Measurements from ENCODE around the gene PJA1. TPM values are rescaled to one million over a fixed set of nuclear protein-coding genes. Genes with fewer than 3 reads are reported as not detected.

PJA1 gene
- total and polyA plus RNA-seq, 2 experiments from 2014 or later: 49.1 to 57.0 TPM

DNA sequence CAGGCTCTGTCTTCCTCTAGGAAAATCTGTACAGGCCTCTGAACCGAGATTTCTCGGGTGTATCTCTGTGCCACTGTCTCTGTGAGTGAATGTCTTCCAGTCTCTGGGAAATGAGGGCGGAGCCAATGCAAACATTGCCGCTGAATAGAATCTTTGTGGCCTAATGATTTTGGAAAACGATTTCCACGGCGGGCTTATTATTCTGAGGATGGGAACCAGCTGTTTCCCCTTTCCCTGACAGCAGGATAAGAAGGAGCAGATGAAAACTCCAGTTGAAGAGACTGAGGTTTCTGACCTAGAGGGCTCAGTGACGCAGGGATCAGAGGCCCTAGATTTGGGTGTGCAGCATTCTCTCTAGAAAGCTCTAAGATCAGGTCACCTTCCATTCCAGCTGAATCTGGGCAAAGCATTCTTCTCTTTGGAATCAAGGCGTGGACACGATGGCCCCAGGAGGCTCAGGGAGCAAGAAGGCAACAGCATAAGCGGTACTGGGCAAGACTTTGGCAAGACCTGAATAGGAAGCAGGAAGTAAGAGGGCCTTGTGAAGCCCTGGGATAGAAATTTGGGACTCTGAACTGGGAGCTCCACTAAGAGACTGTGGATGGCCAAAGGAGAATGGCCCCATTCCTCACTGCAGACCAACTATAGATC lies 47.3 kb downstream of the PJA1 start:
- H3K27ac ChIP-seq: no peak overlapping the region
- no peak overlapping the region for H3K4me3 ChIP-seq
- no peaks in the 10 kb centered on the region for H3K36me3 ChIP-seq (replicated peaks; ENCODE audit: insufficient read depth, low read depth)
- WGBS (ENCODE audit: low lambda C conversion rate, missing lambda C conversion rate): 65% methylated on average over 11 of the region's 11 CpGs
- H3K9me2 ChIP-seq (replicated peaks; ENCODE audit: insufficient read depth): no peaks in the 10 kb centered on the region
- H4K20me1 ChIP-seq (ENCODE audit: insufficient read depth, poor library complexity, severe bottlenecking): no peaks in the 10 kb centered on the region
- no peaks in the 10 kb centered on the region for H3K4me1 ChIP-seq (ENCODE audit: insufficient read depth)
- H3K9me3 ChIP-seq (ENCODE audit: low read depth): no peaks in the 10 kb centered on the region
- no peak overlapping the region for H2AFZ ChIP-seq
- no peaks in the 10 kb centered on the region for H3K27me3 ChIP-seq
- no peak overlapping the region for H3K4me2 ChIP-seq
- no peaks in the 10 kb centered on the region for H3K79me2 ChIP-seq
- no peak for DNase-seq (ENCODE audit: low spot score)
- TF ChIP-seq EZH2 (IDR thresholded peaks at IDR 0.05; ENCODE audit: borderline replicate concordance) (no peak), EZH2phosphoT487 (IDR thresholded peaks at IDR 0.05; ENCODE audit: low read depth, severe bottlenecking, unreplicated experiment) (no peak)
- TF ChIP-seq, protein P1, sequence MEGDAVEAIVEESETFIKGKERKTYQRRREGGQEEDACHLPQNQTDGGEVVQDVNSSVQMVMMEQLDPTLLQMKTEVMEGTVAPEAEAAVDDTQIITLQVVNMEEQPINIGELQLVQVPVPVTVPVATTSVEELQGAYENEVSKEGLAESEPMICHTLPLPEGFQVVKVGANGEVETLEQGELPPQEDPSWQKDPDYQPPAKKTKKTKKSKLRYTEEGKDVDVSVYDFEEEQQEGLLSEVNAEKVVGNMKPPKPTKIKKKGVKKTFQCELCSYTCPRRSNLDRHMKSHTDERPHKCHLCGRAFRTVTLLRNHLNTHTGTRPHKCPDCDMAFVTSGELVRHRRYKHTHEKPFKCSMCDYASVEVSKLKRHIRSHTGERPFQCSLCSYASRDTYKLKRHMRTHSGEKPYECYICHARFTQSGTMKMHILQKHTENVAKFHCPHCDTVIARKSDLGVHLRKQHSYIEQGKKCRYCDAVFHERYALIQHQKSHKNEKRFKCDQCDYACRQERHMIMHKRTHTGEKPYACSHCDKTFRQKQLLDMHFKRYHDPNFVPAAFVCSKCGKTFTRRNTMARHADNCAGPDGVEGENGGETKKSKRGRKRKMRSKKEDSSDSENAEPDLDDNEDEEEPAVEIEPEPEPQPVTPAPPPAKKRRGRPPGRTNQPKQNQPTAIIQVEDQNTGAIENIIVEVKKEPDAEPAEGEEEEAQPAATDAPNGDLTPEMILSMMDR (IDR thresholded peaks at IDR 0.05; ENCODE audit: poor library complexity): no peak

DNA sequence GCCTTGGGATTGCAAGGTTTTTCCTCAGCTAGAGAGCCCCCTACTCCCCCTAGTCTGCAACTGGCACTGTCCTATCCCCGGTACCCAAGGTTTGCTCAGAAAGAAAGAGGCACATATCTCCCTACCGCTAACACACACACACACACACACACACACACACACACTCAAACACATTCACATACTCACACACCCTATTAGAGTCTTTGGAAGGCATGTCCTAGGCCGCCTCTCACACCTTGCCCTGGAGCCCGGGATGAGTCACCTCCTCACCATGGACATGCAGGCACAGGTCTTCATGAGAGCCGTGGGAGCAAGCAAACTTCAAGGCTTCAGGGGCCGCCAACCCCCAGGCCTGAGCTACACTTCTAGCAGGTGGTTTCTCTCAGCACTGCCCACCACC lies 49.2 kb downstream of the PJA1 start:
- no peaks in the 10 kb centered on the region for H3K4me1 ChIP-seq (ENCODE audit: insufficient read depth)
- H3K9me3 ChIP-seq (ENCODE audit: low read depth): no peaks in the 10 kb centered on the region
- no peak overlapping the region for H3K4me3 ChIP-seq
- 73% methylated on average over 6 of the region's 6 CpGs for WGBS (ENCODE audit: low lambda C conversion rate, missing lambda C conversion rate)
- H4K20me1 ChIP-seq (ENCODE audit: insufficient read depth, poor library complexity, severe bottlenecking): no peaks in the 10 kb centered on the region
- no peaks in the 10 kb centered on the region for H3K9me2 ChIP-seq (replicated peaks; ENCODE audit: insufficient read depth)
- H2AFZ ChIP-seq: no peak overlapping the region
- H3K27me3 ChIP-seq: no peaks in the 10 kb centered on the region
- TF ChIP-seq EZH2phosphoT487 (IDR thresholded peaks at IDR 0.05; ENCODE audit: low read depth, severe bottlenecking, unreplicated experiment) (no peak), EZH2 (IDR thresholded peaks at IDR 0.05; ENCODE audit: borderline replicate concordance) (no peak)
- TF ChIP-seq, protein P1 (IDR thresholded peaks at IDR 0.05; ENCODE audit: poor library complexity): no peak
- H3K36me3 ChIP-seq (replicated peaks; ENCODE audit: insufficient read depth, low read depth): no peaks in the 10 kb centered on the region
- no peak overlapping the region for H3K27ac ChIP-seq
- peak; percentile 48 for DNase-seq (ENCODE audit: low spot score)
- H3K4me2 ChIP-seq: no peak overlapping the region
- no peaks in the 10 kb centered on the region for H3K79me2 ChIP-seq

DNA sequence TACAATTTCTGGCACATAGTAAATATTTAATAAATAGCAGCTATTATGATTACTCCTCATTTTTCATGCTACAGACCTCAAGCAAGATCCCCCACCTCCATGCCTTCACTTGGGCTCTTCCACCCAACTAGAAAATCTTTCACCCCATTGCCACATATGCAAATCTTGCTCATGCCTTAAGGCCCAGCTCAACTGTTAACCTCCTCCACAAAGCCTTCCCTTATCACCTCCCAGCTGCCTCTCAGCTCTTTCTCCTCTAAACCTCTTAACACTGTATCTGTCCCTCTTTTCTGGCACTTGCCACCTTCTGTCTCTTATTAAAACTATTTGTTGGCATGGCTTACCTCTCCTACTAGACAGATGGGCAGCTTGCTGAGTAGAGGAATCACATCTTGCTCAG lies 51.5 kb downstream of the PJA1 start:
- no peak overlapping the region for H3K4me2 ChIP-seq
- no peaks in the 10 kb centered on the region for H3K27me3 ChIP-seq
- no peak overlapping the region for H3K4me3 ChIP-seq
- peaks cover 12% of the 10 kb centered on the region for H3K4me1 ChIP-seq (ENCODE audit: insufficient read depth)
- H4K20me1 ChIP-seq (ENCODE audit: insufficient read depth, poor library complexity, severe bottlenecking): no peaks in the 10 kb centered on the region
- no peaks in the 10 kb centered on the region for H3K79me2 ChIP-seq
- no peak for DNase-seq (ENCODE audit: low spot score)
- no peak overlapping the region for H2AFZ ChIP-seq
- no peak for TF ChIP-seq EZH2phosphoT487 (IDR thresholded peaks at IDR 0.05; ENCODE audit: low read depth, severe bottlenecking, unreplicated experiment)
- TF ChIP-seq, protein P1 (IDR thresholded peaks at IDR 0.05; ENCODE audit: poor library complexity): no peak
- TF ChIP-seq EZH2 (IDR thresholded peaks at IDR 0.05; ENCODE audit: borderline replicate concordance): no peak
- no peaks in the 10 kb centered on the region for H3K36me3 ChIP-seq (replicated peaks; ENCODE audit: insufficient read depth, low read depth)
- H3K9me2 ChIP-seq (replicated peaks; ENCODE audit: insufficient read depth): no peaks in the 10 kb centered on the region
- no peaks in the 10 kb centered on the region for H3K9me3 ChIP-seq (ENCODE audit: low read depth)
- no peak overlapping the region for H3K27ac ChIP-seq
